ENCODE results near the gene TMTC4.
"Not testable (repeated sequence)": the region's sequence is repeated elsewhere in the genome, so short reads cannot be mapped to it uniquely, and the experiment has no call there.

The TMTC4 gene

GRCh38 chr13:100620792-100621191, 53.8 kb downstream of the TMTC4 start:
- no peak for DNase-seq

DNA sequence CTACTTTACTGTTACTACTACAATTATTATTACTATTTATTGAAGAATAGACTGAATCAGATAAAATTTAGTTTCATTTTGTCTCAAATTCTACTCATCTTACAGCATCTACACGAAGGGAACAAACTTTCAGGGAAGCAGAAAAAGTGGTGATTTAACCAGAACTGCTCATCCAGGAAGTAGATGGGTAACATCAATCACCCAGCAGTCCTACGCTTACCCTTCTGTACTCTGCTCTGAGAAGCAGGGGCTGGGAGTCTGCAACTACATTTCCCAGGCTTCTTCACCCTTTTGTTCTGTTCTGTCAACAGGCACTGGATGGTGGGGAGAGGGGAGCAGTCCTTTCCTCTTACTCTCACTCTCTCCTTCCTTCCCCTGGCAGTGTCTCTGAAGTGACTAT, 54.7 kb downstream of the TMTC4 start:
- DNase-seq: no peak

DNA sequence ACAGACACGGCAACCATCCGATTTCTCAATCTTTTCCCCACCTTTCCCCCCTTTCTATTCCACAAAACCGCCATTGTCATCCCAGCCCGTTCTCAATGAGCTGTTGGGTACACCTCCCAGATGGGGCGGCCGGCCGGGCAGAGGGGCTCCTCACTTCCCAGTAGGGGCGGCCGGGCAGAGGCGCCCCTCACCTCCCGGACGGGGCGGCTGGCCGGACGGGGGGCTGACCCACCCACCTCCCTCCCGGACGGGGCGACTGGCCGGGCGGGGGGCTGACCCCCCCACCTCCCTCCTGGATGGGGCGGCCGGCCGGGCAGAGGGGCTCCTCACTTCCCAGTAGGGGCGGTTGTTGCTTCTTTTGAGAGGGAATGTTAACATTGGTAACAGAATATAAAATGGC, 55.7 kb downstream of the TMTC4 start:
- not testable (repeated sequence) for DNase-seq

DNA sequence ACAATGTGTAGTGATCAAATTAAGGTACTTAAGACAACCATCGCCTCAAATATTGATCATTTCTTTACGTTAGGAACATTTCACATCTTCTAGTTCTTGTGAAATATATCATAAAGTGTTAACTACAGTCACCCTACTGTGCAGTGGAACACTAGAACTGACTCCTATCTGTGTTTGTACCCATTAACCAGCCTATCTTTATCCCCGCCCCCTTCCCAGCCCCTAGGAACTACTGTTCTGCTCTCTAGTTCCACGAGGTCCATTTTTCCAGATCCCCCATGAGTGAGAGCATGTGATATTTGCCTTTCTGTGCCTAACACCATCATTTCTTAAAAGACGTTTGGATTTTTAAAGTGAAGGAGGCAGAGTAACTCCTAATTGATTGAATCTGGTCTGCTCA, 61.6 kb downstream of the TMTC4 start:
- DNase-seq: no peak

- no peak for DNase-seq
Measured at GRCh38 chr13:100611678-100612492, 62.7 kb downstream of the TMTC4 start.

GRCh38 chr13:100610391-100611347, 63.9 kb downstream of the TMTC4 start:
- peak; percentile 9 for DNase-seq

GRCh38 chr13:100608906-100609305, 65.7 kb downstream of the TMTC4 start:
- no peak for DNase-seq

- no peak for DNase-seq
Measured at GRCh38 chr13:100608489-100608888, 66.1 kb downstream of the TMTC4 start.

- no peak for DNase-seq
Measured at GRCh38 chr13:100604918-100605710, 69.5 kb downstream of the TMTC4 start.

DNA sequence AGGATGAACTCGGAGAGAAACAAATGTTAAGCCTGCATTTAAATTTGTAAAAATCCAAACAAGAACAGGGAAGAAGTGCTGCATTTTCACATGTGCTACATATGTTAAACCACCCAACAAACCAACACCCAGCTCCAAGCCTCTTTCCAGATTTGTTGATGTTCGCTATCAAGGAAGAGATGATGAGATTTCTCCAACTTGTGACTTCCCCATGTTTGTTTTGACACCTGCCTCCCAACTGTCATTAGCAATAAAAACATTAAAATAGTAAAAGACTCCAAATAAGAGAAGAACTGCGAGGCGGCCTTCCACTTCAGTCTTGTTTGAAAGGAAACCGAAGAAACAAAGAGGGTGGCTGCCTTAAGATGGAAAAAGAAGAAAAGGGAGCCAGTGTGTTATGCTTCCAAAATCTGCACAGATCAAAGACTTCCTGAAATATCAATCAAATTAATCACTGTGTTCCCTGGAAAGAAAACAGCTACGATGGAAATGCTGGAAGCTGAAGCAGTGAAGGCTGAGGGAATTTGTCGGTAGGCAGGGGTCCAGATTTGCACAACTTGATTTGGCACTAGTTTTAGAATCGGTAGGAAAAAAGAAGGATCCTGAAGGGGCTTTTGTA, 72.0 kb downstream of the TMTC4 start:
- no peak for DNase-seq

GRCh38 chr13:100601716-100602115, 72.9 kb downstream of the TMTC4 start:
- no peak for DNase-seq

GRCh38 chr13:100600915-100601314, 73.7 kb downstream of the TMTC4 start:
- no peak for DNase-seq

DNA sequence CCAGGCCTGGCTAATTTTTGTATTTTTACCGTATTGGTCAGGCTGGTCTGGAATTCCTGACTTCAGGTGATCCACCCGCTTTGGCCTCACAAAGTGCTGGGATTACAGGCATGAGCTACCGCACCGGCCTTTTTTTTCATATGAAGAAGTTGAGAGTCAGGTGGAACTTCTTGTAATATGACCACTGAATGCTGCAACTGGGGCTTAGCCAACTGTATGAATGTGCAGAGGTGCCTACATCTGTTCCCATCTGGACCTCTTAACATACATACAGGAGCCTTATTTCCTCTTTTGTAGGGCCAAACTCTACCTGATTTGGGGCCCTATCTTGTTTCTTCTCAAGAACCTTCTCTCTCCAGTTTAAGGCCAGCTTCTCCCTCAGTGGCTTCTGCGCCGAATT, 74.1 kb downstream of the TMTC4 start:
- DNase-seq: no peak

- no peak for DNase-seq
Measured at GRCh38 chr13:100597253-100597652, 77.3 kb downstream of the TMTC4 start.

DNA sequence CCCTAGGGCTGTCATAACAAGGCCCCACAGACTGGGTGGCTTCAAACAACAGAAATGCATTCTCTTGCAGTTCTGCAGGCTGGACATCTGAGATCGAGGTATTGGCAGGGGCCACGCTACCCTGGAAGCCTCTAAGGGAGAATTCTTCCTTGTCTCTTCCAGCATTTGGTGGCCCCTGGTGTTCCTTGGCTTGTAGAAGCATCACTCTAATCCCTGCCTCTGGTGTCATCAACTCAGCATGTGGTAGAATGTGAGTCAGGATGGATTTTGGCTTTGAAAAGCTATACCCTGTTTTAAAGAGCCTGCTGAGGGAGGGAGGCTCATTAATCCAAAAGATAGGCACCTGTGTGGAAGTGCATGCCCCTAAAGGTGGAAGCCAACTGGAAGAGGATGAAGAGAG, 78.1 kb downstream of the TMTC4 start:
- DNase-seq: no peak

DNA sequence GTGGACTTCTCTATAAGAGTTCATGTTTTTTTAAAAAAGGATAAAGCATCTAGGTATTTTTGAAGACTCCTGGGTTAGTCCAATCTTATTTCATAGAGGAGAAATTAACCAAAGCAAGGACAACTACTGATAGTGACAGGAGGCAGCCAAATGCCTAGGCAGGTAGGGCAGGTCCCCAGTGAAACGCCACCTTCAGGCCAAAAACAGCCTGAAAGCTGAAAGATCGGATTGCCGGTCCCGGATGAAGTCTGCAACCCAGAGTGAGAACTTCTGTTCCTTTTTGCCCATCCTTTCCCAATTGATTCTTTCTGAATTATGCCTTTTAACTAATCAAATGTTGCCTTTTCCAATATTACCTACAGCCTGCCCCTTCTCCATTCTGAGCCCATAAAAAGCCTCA, 79.9 kb downstream of the TMTC4 start:
- no peak for DNase-seq

DNA sequence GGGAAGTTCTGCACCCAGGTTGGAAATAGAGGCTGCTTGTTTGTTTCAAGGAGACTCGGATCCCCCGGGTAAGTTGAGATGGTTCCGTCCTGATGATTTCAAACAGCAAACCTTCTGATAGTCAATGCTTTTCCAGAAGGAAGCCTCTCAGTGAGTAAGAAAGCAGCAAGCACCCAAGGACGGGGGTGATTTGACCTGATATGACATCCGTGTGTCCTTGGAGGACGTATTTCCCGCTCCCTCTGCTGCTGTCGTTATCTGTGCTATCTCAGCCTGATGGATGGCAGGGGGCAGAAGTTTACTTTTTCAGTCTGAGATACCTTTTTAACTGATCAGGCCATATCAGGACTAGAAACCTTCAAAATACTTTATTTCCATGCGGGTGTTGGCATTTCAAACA, 80.3 kb downstream of the TMTC4 start:
- DNase-seq: no peak

DNA sequence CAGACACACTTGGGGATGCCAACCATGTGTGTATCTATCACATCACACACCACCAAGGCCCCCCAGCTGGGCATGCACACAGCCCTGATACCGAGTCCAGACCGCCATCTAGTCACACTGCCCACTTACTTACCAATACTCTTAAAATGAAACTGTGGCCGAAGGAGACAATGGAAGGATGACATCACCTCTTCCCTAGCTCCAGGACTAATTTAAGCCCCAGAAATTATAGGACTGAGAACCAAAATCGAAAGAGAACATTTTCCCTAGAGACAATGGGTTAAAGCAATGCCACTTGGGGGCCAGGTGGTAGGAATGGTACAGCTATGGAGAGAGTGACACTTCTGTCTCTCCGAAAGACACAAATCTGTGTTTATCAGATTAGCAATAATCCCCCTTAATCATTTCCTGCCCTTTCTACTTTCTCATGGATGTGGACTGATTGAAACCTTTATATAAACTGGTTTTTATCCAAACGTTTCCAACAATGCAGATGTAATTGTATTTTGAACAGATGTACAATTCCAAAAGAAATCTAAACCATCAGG, 85.3 kb downstream of the TMTC4 start:
- DNase-seq: no peak

DNA sequence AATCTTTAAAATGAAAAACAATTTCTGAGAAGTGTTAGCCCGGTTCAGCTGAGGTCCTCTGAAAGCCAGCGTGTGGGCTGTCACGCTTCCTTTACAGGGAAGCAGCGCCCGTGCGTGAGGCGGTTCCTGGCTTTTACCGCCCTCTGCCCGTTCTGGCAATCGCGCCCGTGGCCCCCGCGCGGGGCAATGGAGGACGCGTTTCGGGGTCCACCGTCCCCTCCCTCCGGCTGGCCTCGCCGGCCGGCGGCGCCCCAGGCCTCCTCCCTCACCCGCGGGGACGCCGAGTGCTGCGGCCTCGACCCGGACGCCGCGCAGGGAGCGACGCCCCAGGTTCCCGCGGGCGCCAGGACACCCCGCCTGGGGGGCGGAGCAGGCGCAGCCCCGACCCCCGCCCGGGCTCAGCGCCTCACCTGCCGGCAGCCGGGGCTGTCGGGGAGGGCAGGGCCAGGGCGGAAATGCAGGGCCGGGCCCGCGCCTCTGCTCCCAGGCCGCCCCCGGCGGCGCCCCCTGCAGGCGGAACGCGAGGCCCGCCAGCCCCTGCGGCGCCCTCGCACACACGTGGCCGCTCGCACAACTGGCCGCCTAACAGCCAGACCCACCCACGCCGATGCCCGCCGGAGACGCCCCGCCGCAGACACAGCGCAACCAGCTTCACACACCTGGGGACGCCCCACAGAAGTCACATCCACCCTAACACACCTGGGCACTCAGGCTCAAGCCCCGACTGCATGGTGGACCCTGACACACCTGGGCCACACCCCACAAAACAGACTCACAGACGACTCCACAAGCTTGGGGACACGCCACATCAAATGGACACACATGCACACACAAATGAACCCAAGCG, 86.0 kb downstream of the TMTC4 start, which contains the start of gene GGACT:
GGACT (minus strand) TSS at position 459 of the 847 bp plus-strand sequence. CDS start 56,198 bp downstream, outside the sequence.
- peak; percentile 70 for DNase-seq

DNA sequence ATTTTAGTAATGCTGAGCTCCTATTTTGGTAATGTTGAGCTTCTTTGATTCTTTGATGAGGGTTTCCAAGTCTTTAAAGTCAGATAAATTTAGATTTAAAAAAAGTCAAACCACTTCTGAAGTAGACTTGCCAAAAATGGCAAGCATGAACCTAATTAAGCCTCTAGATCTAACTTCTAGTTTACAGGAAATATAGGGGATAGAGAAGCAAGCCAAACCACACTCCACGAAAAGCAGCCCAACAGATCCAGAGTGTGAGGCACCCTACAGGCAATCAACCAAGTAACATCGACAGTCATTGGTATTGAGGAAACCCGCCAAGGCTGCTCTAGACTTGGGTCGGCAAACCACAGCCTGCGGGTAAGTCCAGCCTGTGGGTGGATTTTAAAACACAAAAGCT, 89.7 kb downstream of the TMTC4 start:
- no peak for DNase-seq

DNA sequence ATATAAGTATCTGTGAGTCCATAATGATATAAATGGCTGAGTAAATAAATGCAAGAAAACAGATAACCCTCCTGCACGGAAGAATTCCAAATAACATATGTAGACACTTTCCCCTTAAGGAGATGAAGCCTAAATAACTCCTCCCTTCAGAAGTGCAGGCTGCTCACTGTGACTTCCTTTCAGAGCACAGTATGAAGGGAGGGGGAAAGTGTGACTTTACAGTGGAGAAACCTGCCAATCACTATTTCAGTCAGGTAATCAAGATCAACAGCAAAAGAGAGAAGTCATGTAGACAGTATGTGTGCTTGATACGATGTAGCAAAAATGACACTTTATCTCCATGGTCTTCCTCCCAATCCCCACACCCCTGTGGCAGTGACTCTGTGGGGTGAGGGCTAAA, 93.1 kb downstream of the TMTC4 start:
- no peak for DNase-seq

Data from RPMI8226 (cell line).